ENCODE results near the gene ATF7.

ATF7 gene

GRCh38 chr12:53508534-53509170, 117.5 kb downstream of the ATF7 start:
- Histone ChIP-seq H3K4me1 (ENCODE audit: control insufficient read depth, insufficient read depth, low read length, poor library complexity, severe bottlenecking) (no peaks in the 10 kb centered on the region), H3K4me3 (ENCODE audit: extremely low read depth, insufficient read depth, low read length, poor library complexity, severe bottlenecking) (no peak overlapping the region), H3K9me3 (ENCODE audit: control insufficient read depth, low read length) (no peaks in the 10 kb centered on the region), H3K36me3 (ENCODE audit: control insufficient read depth, insufficient read depth, low read length) (peaks cover 81% of the 10 kb centered on the region), H3K27ac (ENCODE audit: low read depth, low read length, severe bottlenecking) (no peak overlapping the region)
- WGBS, 2 experiments (ENCODE audit: insufficient coverage in 2 of 2) = 42 to 58% methylated on average over 4 to 6 of the region's 7 CpGs

- H3K4me3 ChIP-seq (ENCODE audit: extremely low read depth, insufficient read depth, low read length, poor library complexity, severe bottlenecking) = no peak overlapping the region
- H3K9me3 ChIP-seq (ENCODE audit: control insufficient read depth, low read length) = no peaks in the 10 kb centered on the region
- H3K27ac ChIP-seq (ENCODE audit: low read depth, low read length, severe bottlenecking) = no peak overlapping the region
- WGBS, 2 experiments (ENCODE audit: insufficient coverage in 2 of 2) = 83 to 86% methylated on average over 2 to 3 of the region's 4 CpGs
- peaks cover 79% of the 10 kb centered on the region for H3K36me3 ChIP-seq (ENCODE audit: control insufficient read depth, insufficient read depth, low read length)
- peaks cover under 1% of the 10 kb centered on the region for H3K4me1 ChIP-seq (ENCODE audit: control insufficient read depth, insufficient read depth, low read length, poor library complexity, severe bottlenecking)
Observed at GRCh38 chr12:53507603-53507885, 118.6 kb downstream of the ATF7 start.

GRCh38 chr12:53506881-53507602, 119.1 kb downstream of the ATF7 start, which contains the start of gene NPFF:
Gene NPFF, minus strand, starts transcription at chr12:53507484. Its CDS starts 10 bp downstream, at chr12:53507474.
- no peak within 1 kb of the TSS for H3K4me3 ChIP-seq (ENCODE audit: extremely low read depth, insufficient read depth, low read length, poor library complexity, severe bottlenecking)
- no peak within 1 kb of the TSS for H3K27ac ChIP-seq (ENCODE audit: low read depth, low read length, severe bottlenecking)
- no peaks in the 10 kb centered on the region for H3K9me3 ChIP-seq (ENCODE audit: control insufficient read depth, low read length)
- peaks cover 74% of the 10 kb centered on the region for H3K36me3 ChIP-seq (ENCODE audit: control insufficient read depth, insufficient read depth, low read length)
- WGBS, 2 experiments (ENCODE audit: insufficient coverage in 2 of 2) = 88 to 99% methylated on average over 4 to 8 of the region's 9 CpGs
- peaks cover 5% of the 10 kb centered on the region for H3K4me1 ChIP-seq (ENCODE audit: control insufficient read depth, insufficient read depth, low read length, poor library complexity, severe bottlenecking)

- no peak overlapping the region for H3K4me3 ChIP-seq (ENCODE audit: extremely low read depth, insufficient read depth, low read length, poor library complexity, severe bottlenecking)
- peaks cover 67% of the 10 kb centered on the region for H3K36me3 ChIP-seq (ENCODE audit: control insufficient read depth, insufficient read depth, low read length)
- WGBS, 2 experiments (ENCODE audit: insufficient coverage in 2 of 2) = no CpG with 5 or more reads among the region's 2 CpGs
- peaks cover 11% of the 10 kb centered on the region for H3K4me1 ChIP-seq (ENCODE audit: control insufficient read depth, insufficient read depth, low read length, poor library complexity, severe bottlenecking)
- H3K9me3 ChIP-seq (ENCODE audit: control insufficient read depth, low read length) = no peaks in the 10 kb centered on the region
- no peak overlapping the region for H3K27ac ChIP-seq (ENCODE audit: low read depth, low read length, severe bottlenecking)
Observed at GRCh38 chr12:53506450-53506785, 119.8 kb downstream of the ATF7 start.

GRCh38 chr12:53505555-53506449, 120.4 kb downstream of the ATF7 start:
- Histone ChIP-seq H3K9me3 (ENCODE audit: control insufficient read depth, low read length) (no peaks in the 10 kb centered on the region), H3K27ac (ENCODE audit: low read depth, low read length, severe bottlenecking) (no peak overlapping the region), H3K36me3 (ENCODE audit: control insufficient read depth, insufficient read depth, low read length) (peaks cover 62% of the 10 kb centered on the region), H3K4me3 (ENCODE audit: extremely low read depth, insufficient read depth, low read length, poor library complexity, severe bottlenecking) (no peak overlapping the region), H3K4me1 (ENCODE audit: control insufficient read depth, insufficient read depth, low read length, poor library complexity, severe bottlenecking) (peaks cover 11% of the 10 kb centered on the region)
- WGBS, 2 experiments (ENCODE audit: insufficient coverage in 2 of 2) = 93% methylated on average over 12 to 15 of the region's 19 CpGs

- H3K4me3 ChIP-seq (ENCODE audit: extremely low read depth, insufficient read depth, low read length, poor library complexity, severe bottlenecking) = no peak overlapping the region
- no peak overlapping the region for H3K27ac ChIP-seq (ENCODE audit: low read depth, low read length, severe bottlenecking)
- H3K36me3 ChIP-seq (ENCODE audit: control insufficient read depth, insufficient read depth, low read length) = peaks cover 55% of the 10 kb centered on the region
- WGBS, 2 experiments (ENCODE audit: insufficient coverage in 2 of 2) = 89 to 100% methylated on average over 8 to 9 of the region's 10 CpGs
- H3K4me1 ChIP-seq (ENCODE audit: control insufficient read depth, insufficient read depth, low read length, poor library complexity, severe bottlenecking) = peaks cover 12% of the 10 kb centered on the region
- no peaks in the 10 kb centered on the region for H3K9me3 ChIP-seq (ENCODE audit: control insufficient read depth, low read length)
Observed at GRCh38 chr12:53505086-53505485, 121.1 kb downstream of the ATF7 start.

- peaks cover 15% of the 10 kb centered on the region for H3K4me1 ChIP-seq (ENCODE audit: control insufficient read depth, insufficient read depth, low read length, poor library complexity, severe bottlenecking)
Observed at GRCh38 chr12:53504004-53504920, 121.9 kb downstream of the ATF7 start.

GRCh38 chr12:53502983-53503728, 123.0 kb downstream of the ATF7 start:
- 94 to 97% methylated on average over 5 to 6 of the region's 10 CpGs for WGBS, 2 experiments (ENCODE audit: insufficient coverage in 2 of 2)
- Histone ChIP-seq H3K4me3 (ENCODE audit: extremely low read depth, insufficient read depth, low read length, poor library complexity, severe bottlenecking) (no peak overlapping the region), H3K9me3 (ENCODE audit: control insufficient read depth, low read length) (no peaks in the 10 kb centered on the region), H3K36me3 (ENCODE audit: control insufficient read depth, insufficient read depth, low read length) (peaks cover 52% of the 10 kb centered on the region), H3K27ac (ENCODE audit: low read depth, low read length, severe bottlenecking) (no peak overlapping the region), H3K4me1 (ENCODE audit: control insufficient read depth, insufficient read depth, low read length, poor library complexity, severe bottlenecking) (peaks cover 15% of the 10 kb centered on the region)

More at GRCh38 chr12:53504004-53504920, 121.9 kb downstream of the ATF7 start:
- H3K4me3 ChIP-seq (ENCODE audit: extremely low read depth, insufficient read depth, low read length, poor library complexity, severe bottlenecking) = no peak overlapping the region
- H3K27ac ChIP-seq (ENCODE audit: low read depth, low read length, severe bottlenecking) = no peak overlapping the region
- peaks cover 52% of the 10 kb centered on the region for H3K36me3 ChIP-seq (ENCODE audit: control insufficient read depth, insufficient read depth, low read length)
- 97 to 99% methylated on average over 8 to 12 of the region's 14 CpGs for WGBS, 2 experiments (ENCODE audit: insufficient coverage in 2 of 2)
- no peaks in the 10 kb centered on the region for H3K9me3 ChIP-seq (ENCODE audit: control insufficient read depth, low read length)

- H3K4me1 ChIP-seq (ENCODE audit: control insufficient read depth, insufficient read depth, low read length, poor library complexity, severe bottlenecking) = peaks cover 15% of the 10 kb centered on the region
- 93 to 95% methylated on average over 2 to 4 of the region's 9 CpGs for WGBS, 2 experiments (ENCODE audit: insufficient coverage in 2 of 2)
- peaks cover 48% of the 10 kb centered on the region for H3K36me3 ChIP-seq (ENCODE audit: control insufficient read depth, insufficient read depth, low read length)
- H3K4me3 ChIP-seq (ENCODE audit: extremely low read depth, insufficient read depth, low read length, poor library complexity, severe bottlenecking) = peak overlapping the region; percentile 60
- H3K27ac ChIP-seq (ENCODE audit: low read depth, low read length, severe bottlenecking) = no peak overlapping the region
- no peaks in the 10 kb centered on the region for H3K9me3 ChIP-seq (ENCODE audit: control insufficient read depth, low read length)
Observed at GRCh38 chr12:53502331-53502730, 123.9 kb downstream of the ATF7 start.
